Lower leg skin (tissue), 4 donors: ENCODE results near the gene FAM240A. TPM values are rescaled to one million over a fixed set of nuclear protein-coding genes. Genes with fewer than 3 reads are reported as not detected.

Source experiments
- DNase-seq, 2 donors: peaks; one replicate each; pipeline ENCODE4 v3.0.0-alpha.2; 2019; ENCODE audit warnings: low spot score in 2 of 2
- H3K4me3 ChIP-seq: fragments of 200-600 bp; sonication (generic); 2 replicates; pipeline ENCODE4 v1.5.1; 2017; ENCODE audit warnings: mild to moderate bottlenecking, low read depth; ENCODE audit not compliant: poor library complexity, severe bottlenecking
- CTCF ChIP-seq, 3 donors: fragments of 450-650 bp; IDR thresholded peaks; one replicate each; pipeline ENCODE4 v1.5.1; 2016; ENCODE audit warnings: antibody characterized with exemption in 3 of 3, mild to moderate bottlenecking in 3 of 3, moderate library complexity in 2 of 3
- POLR2A ChIP-seq, 2 donors: fragments of 450-650 bp; IDR thresholded peaks; one replicate each; pipeline ENCODE4 v1.6.1; 2016 to 2017; ENCODE audit warnings: antibody characterized with exemption in 2 of 2, mild to moderate bottlenecking in 1 of 2, moderate library complexity in 1 of 2
- WGBS, 2 donors: methylation state at CpG; one replicate each; pipeline ENCODE4 v1.1.5; 2018; 5-methylcytosine and 5-hydroxymethylcytosine counted together
- intact Hi-C: fragments of 100-400 bp; cut with DNase I; formaldehyde crosslinking; loops from one replicate; pipeline ENCODE4 v1.15.0; 2023; ENCODE audit warnings: low total_unique reads
- total RNA-seq, 4 donors: library from RNA; depleted of rRNA; stranded (reverse); fragments of >200 nt; gene quantifications; one replicate each; pipeline ENCODE4 v1.1.0, GENCODE V29; 2016

Gene FAM240A
- total RNA-seq, 4 donors from 2014 or later, result 0.42 TPM; not detected in 3

GRCh38 chr3:46609944-46610722 lies 2.2 kb upstream of the FAM240A start:
- 57 to 64% methylated on average over 12 of the region's 12 CpGs for WGBS, 2 donors
- intact Hi-C loops, result no loop called here
- TF ChIP-seq POLR2A (IDR thresholded peaks at IDR 0.05), result no peak
- TF ChIP-seq CTCF (IDR thresholded peaks at IDR 0.05), result no peak

GRCh38 chr3:46613313-46614005 lies 1.1 kb downstream of the FAM240A start:
- intact Hi-C loops, result no loop called here
- H3K4me3 ChIP-seq, result no peak overlapping the region
- 86 to 88% methylated on average over 10 of the region's 10 CpGs for WGBS, 2 donors
- TF ChIP-seq POLR2A (IDR thresholded peaks at IDR 0.05) (no peak), CTCF (IDR thresholded peaks at IDR 0.05) (no peak)
- DNase-seq, result no peak

More at GRCh38 chr3:46609944-46610722, 2.2 kb upstream of the FAM240A start:
- H3K4me3 ChIP-seq, result no peak overlapping the region
- no peak for DNase-seq

- no peak for DNase-seq
- 91 to 93% methylated on average over 4 of the region's 4 CpGs for WGBS, 2 donors
- H3K4me3 ChIP-seq, result no peak overlapping the region
- intact Hi-C loops, result no loop called here
- no peak for TF ChIP-seq POLR2A (IDR thresholded peaks at IDR 0.05)
- TF ChIP-seq CTCF (IDR thresholded peaks at IDR 0.05), result no peak
Measured at GRCh38 chr3:46614431-46614830, 2.1 kb downstream of the FAM240A start.

GRCh38 chr3:46615050-46615775 lies 2.9 kb downstream of the FAM240A start:
- no peak for DNase-seq
- no peak overlapping the region for H3K4me3 ChIP-seq
- intact Hi-C loops, result no loop called here
- no peak for TF ChIP-seq CTCF (IDR thresholded peaks at IDR 0.05)
- TF ChIP-seq POLR2A (IDR thresholded peaks at IDR 0.05), result no peak
- 80 to 83% methylated on average over 9 of the region's 9 CpGs for WGBS, 2 donors

- no peak for DNase-seq
- no peak overlapping the region for H3K4me3 ChIP-seq
- intact Hi-C loops, result no loop called here
- WGBS, 2 donors, result 53 to 58% methylated on average over 3 of the region's 3 CpGs
- TF ChIP-seq POLR2A (IDR thresholded peaks at IDR 0.05) (no peak), CTCF (IDR thresholded peaks at IDR 0.05) (no peak)
Measured at GRCh38 chr3:46615976-46616375, 3.7 kb downstream of the FAM240A start.
